GM12878 (cell line): ENCODE data around the gene TSPAN12. TPM values are rescaled to one million over a fixed set of nuclear protein-coding genes. Genes with fewer than 3 reads are reported as not detected.

ENCODE experiments used
- ATAC-seq: fragments of 200-7000 bp; cut with Tn5 transposase; 3 replicates; pipeline ENCODE4 v1.9.1; 2020; ENCODE audit warnings: mild to moderate bottlenecking, moderate library complexity
- BruUV-seq: library from RNA; stranded (reverse); fragments of 400-500 nt; replicated peaks from 2 replicates; lab custom pipeline; 2021; lab: Mats Ljungman, UMichigan
- CTCF ChIA-PET: fragments of 300-600 bp; sonication (Branson Sonifier 250); formaldehyde crosslinking; extraction: SDS; loops from one replicate; lab custom pipeline; 2021; ENCODE audit warnings: inconsistent platforms; lab: Yijun Ruan, JAX
- POLR2A ChIA-PET: fragments of 350-600 bp; formaldehyde crosslinking; extraction: SDS; loops from one replicate; lab custom pipeline; 2021; ENCODE audit warnings: inconsistent platforms; lab: Charles Lee
- RAD21 ChIA-PET: fragments of 300-600 bp; sonication (Branson Sonifier 250); formaldehyde crosslinking; loops from one replicate; lab custom pipeline; 2023; ENCODE audit warnings: antibody characterized with exemption; ENCODE audit not compliant: unreplicated experiment; lab: Charles Lee
- SMC1A ChIA-PET: fragments of 300-600 bp; sonication (Branson Sonifier 250); formaldehyde crosslinking; loops from one replicate; lab custom pipeline; 2023; ENCODE audit not compliant: unreplicated experiment, uncharacterized antibody; lab: Charles Lee
- DNase-seq: peaks from one replicate; pipeline ENCODE4 v3.0.0-alpha.2; 2011; ENCODE audit warnings: low read depth, low spot score
- FAIRE-seq: peaks from 3 replicates; lab custom pipeline; 2011; peaks lifted over from hg19 to GRCh38; lab: Jason Lieb, UNC
- H2AFZ ChIP-seq: 2 replicates; pipeline ENCODE4 v1.6.0; 2011; ENCODE audit warnings: low read depth, low read length, control low read depth; ENCODE audit not compliant: control insufficient read depth
- H3K27ac ChIP-seq: 2 replicates; pipeline ENCODE4 v1.5.1; 2011; ENCODE audit warnings: control low read depth; ENCODE audit not compliant: control insufficient read depth, insufficient read depth
- H3K27me3 ChIP-seq, 2 experiments: replicated peaks in 1 of 2; 2 replicates each; pipeline versions ENCODE4 v1.6.0 to v1.6.1; 2011; ENCODE audit warnings: low read length in 1 of 2; ENCODE audit not compliant: control insufficient read depth in 2 of 2, insufficient read depth in 2 of 2
- H3K36me3 ChIP-seq, 2 experiments: 2 replicates each; pipeline ENCODE4 v1.5.1; 2011; ENCODE audit warnings: low read length in 1 of 2; ENCODE audit not compliant: control insufficient read depth in 2 of 2, insufficient read depth in 2 of 2
- H3K4me1 ChIP-seq: 2 replicates; pipeline ENCODE4 v1.6.1; 2011; ENCODE audit warnings: mild to moderate bottlenecking, low read length, moderate library complexity, mixed read lengths; ENCODE audit not compliant: control insufficient read depth, insufficient read depth
- H3K4me2 ChIP-seq: 2 replicates; pipeline ENCODE4 v1.6.0; 2011; ENCODE audit warnings: control low read depth; ENCODE audit not compliant: control insufficient read depth, insufficient read depth
- H3K4me3 ChIP-seq: fragments of 200-600 bp; sonication (generic); 2 replicates; pipeline ENCODE4 v1.5.1; 2016
- H3K79me2 ChIP-seq: 2 replicates; pipeline ENCODE4 v1.6.0; 2011; ENCODE audit warnings: low read length; ENCODE audit not compliant: control insufficient read depth, insufficient read depth
- H3K9ac ChIP-seq: 2 replicates; pipeline ENCODE4 v1.8.0; 2011; ENCODE audit warnings: low read length, control low read depth, mixed read lengths; ENCODE audit not compliant: control insufficient read depth, insufficient read depth
- H3K9me3 ChIP-seq: replicated peaks from 3 replicates; pipeline ENCODE4 v1.5.1; 2011; ENCODE audit warnings: mild to moderate bottlenecking, low read length; ENCODE audit not compliant: control insufficient read depth, insufficient read depth
- H4K20me1 ChIP-seq: 2 replicates; pipeline ENCODE4 v1.6.0; 2011; ENCODE audit not compliant: control insufficient read depth, insufficient read depth
- KDM1A ChIP-seq: fragments of 200-600 bp; sonication (generic); IDR thresholded peaks from 2 replicates; pipeline ENCODE4 v1.6.1; 2016; ENCODE audit warnings: borderline replicate concordance
- NFIC ChIP-seq: IDR thresholded peaks from 2 replicates; pipeline ENCODE4 v1.6.1; 2012; ENCODE audit warnings: low read depth, mild to moderate bottlenecking, inconsistent platforms, low read length, moderate library complexity
- PML ChIP-seq: IDR thresholded peaks from 2 replicates; pipeline ENCODE4 v1.6.1; 2012; ENCODE audit warnings: low read length, inconsistent platforms
- RAD21 ChIP-seq: IDR thresholded peaks from 2 replicates; pipeline ENCODE4 v1.6.1; 2011; ENCODE audit warnings: mild to moderate bottlenecking, low read depth, low read length, moderate library complexity; ENCODE audit not compliant: insufficient read depth
- RAD51 ChIP-seq: fragments of 450-650 bp; IDR thresholded peaks from 2 replicates; pipeline ENCODE4 v1.6.1; 2016; ENCODE audit warnings: moderate library complexity, mild to moderate bottlenecking, inconsistent platforms
- SP1 ChIP-seq: IDR thresholded peaks from one replicate; pipeline ENCODE4 v1.6.1; 2011; ENCODE audit warnings: low read depth, low read length
- STAT1 ChIP-seq: fragments of 450-650 bp; conservative IDR thresholded peaks from 2 replicates; pipeline ENCODE4 v1.6.1; 2014; ENCODE audit warnings: antibody characterized with exemption, mild to moderate bottlenecking
- USF2 ChIP-seq: IDR thresholded peaks from 2 replicates; pipeline ENCODE4 v1.6.1; 2011; ENCODE audit warnings: low read depth, low read length, improper control_type of control experiment, borderline replicate concordance
- ZNF207 ChIP-seq: fragments of 450-650 bp; IDR thresholded peaks from 2 replicates; pipeline ENCODE4 v1.6.1; 2014; ENCODE audit warnings: antibody characterized with exemption, mild to moderate bottlenecking, borderline replicate concordance
- WGBS: methylation state at CpG from one replicate; pipeline ENCODE4 v1.1.6; 2016; ENCODE audit warnings: low lambda C conversion rate; ENCODE audit not compliant: insufficient replicate concordance, insufficient coverage; ENCODE audit errors: missing lambda C conversion rate; 5-methylcytosine and 5-hydroxymethylcytosine counted together
- in situ Hi-C: fragments of 300-500 bp; cut with MboI; formaldehyde crosslinking; loops from 9 replicates; pipeline ENCODE4 v1.14.3; 2018; ENCODE audit warnings: mixed read lengths
- intact Hi-C: fragments of 100-400 bp; cut with micrococcal nuclease; formaldehyde crosslinking; loops from one replicate; pipeline ENCODE4 v1.14.2; 2022; ENCODE audit not compliant: unreplicated experiment
- polyA plus RNA-seq, 11 experiments: library from polyadenylated mRNA; depleted of rRNA in 4 of 11; unstranded in 6 of 11; stranded (reverse) in 5 of 11; fragments of >200 nt; fragmentation: Nextera tagmentation in 4 of 11; fragmentation: Illumina TruSeq in 1 of 11; extraction: Ambion mirVana in 4 of 11; extraction: Trizol in 1 of 11; gene quantifications; 1 replicate in 1 of 11; 2 replicates in 10 of 11; pipeline versions ENCODE4 v1.2.1 to v1.2.3, GENCODE V29; 2011 to 2016; ENCODE audit warnings: inconsistent platforms in 2 of 11, missing spikeins in 2 of 11, low read depth in 1 of 11
- total RNA-seq, 4 experiments: library from RNA; depleted of rRNA in 3 of 4; stranded (reverse); fragments of >200 nt in 3 of 4; fragmentation: Illumina TruSeq in 1 of 4; extraction: Trizol in 1 of 4; gene quantifications; 2 replicates each; pipeline versions ENCODE4 v1.2.1 to v1.2.3, GENCODE V29; 2013 to 2021

Gene TSPAN12
- total and polyA plus RNA-seq, 10 of the 15 experiments (the other 5 are each of a cell fraction or from before 2014, with no cell fraction given), result 0.67 to 110 (median 1.3) TPM

GRCh38 chr7:120793213-120793936 lies 64.6 kb downstream of the TSPAN12 start:
- SMC1A ChIA-PET, result interaction anchor here (0.6 to 7.2 kb wide), 17 partner anchors 11 to 165 kb away, joined by 3 to 83 read pairs (median 7); partner anchors contain the start of gene TSPAN12
- Histone ChIP-seq H3K36me3 (peaks cover 0 to 1% of the 10 kb centered on the region in 2 experiments; a peak in 2 of 4 replicates), H4K20me1 (no peaks in the 10 kb centered on the region), H3K4me3 (no peak overlapping the region), H3K4me1 (no peaks in the 10 kb centered on the region), H3K4me2 (no peak overlapping the region), H2AFZ (no peak overlapping the region), H3K9ac (no peak overlapping the region), H3K9me3 (no peaks in the 10 kb centered on the region; the same call in 2 of the 3 replicates), H3K27me3 (no peaks in the 10 kb centered on the region), H3K79me2 (no peaks in the 10 kb centered on the region), H3K27ac (no peak overlapping the region)
- TF ChIP-seq RAD21, result no peak
- TF ChIP-seq SP1, result no peak
- no peak for TF ChIP-seq NFIC
- no peak for TF ChIP-seq PML
- TF ChIP-seq RAD51, result no peak
- TF ChIP-seq KDM1A, result no peak
- no peak for TF ChIP-seq ZNF207
- TF ChIP-seq STAT1, result no peak
- TF ChIP-seq USF2, result no peak
- DNase-seq, result no peak
- FAIRE-seq, result no peak
- 63% methylated on average over 3 of the region's 3 CpGs for WGBS
- CTCF ChIA-PET, result interaction anchor here (0.9 to 7.2 kb wide), 32 partner anchors 9 to 315 kb away, joined by 3 to 104 read pairs (median 11); partner anchors contain the start of gene ING3
- RAD21 ChIA-PET, result interaction anchor here (1.1 to 2.9 kb wide), 9 partner anchors 10 to 155 kb away, joined by 3 to 28 read pairs (median 7); partner anchors contain the start of gene TSPAN12
- no peak for ATAC-seq
- POLR2A ChIA-PET, result interaction anchor here (1.0 to 1.3 kb wide), 2 partner anchors 65 to 138 kb away, joined by 3 to 4 read pairs; partner anchors contain the start of gene TSPAN12
- intact Hi-C loops, result loop anchor here (2.0 to 5.0 kb wide), 2 partner anchors 63 to 289 kb away; no protein-coding TSS in a partner anchor
- no TSS peak for BruUV-seq
- in situ Hi-C loops, result loop anchor here (5.0 to 25.0 kb wide), 3 partner anchors 144 to 1194 kb away; no protein-coding TSS in a partner anchor
